ENCODE measurements around the gene GPR179. TPM values are rescaled to one million over a fixed set of nuclear protein-coding genes. Genes with fewer than 3 reads are reported as not detected.

Gene GPR179
- total RNA-seq, 1 experiment from 2014 or later, result not detected

DNA sequence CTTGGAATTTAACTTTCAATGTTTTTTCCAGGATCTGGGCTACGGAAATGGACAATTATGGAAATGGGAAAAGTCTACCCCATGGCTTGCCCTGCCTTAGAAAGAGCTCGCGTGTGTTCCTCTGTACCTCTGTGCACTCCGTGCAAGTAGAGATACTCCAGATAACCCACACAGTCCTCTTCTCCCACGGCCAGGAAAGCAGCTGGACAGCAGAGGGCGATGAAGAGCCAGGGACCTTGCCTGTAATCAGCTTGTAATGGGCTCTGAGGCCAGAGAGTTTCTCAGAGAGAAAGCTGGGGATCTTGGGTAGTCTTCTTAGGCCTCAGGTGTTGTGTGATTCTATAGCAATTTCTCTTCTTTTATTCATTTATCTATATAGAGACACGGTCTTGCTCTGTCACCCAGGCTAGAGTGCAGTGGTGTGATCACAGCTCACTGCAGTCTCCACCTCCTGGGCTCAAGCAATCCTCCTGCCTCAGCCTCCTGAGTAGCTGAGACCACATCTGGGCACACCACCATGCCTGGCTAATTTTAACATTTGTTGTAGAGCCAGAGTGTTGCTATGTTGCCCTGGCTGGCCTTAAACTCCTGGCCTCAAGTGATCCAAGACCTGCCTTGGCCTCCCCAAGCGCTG, 5.5 kb upstream of the GPR179 start:
- Histone ChIP-seq H3K4me2 (ENCODE audit: insufficient read depth, insufficient read length, low read length) (no peak overlapping the region), H3T11ph (ENCODE audit: low read length) (no peak overlapping the region), H4K20me1 (ENCODE audit: control insufficient read depth, insufficient read depth, insufficient read length) (peaks cover 3% of the 10 kb centered on the region), H3K4me1 (ENCODE audit: insufficient read depth, low read length) (peaks cover 5% of the 10 kb centered on the region; the same call in 1 of the 2 replicates), H3K27me3 (ENCODE audit: insufficient read depth, low read length) (no peaks in the 10 kb centered on the region), H2AFZ (ENCODE audit: low read length) (no peak overlapping the region), H3K79me1 (ENCODE audit: insufficient read depth, low read depth, low read length, poor library complexity, severe bottlenecking) (no peaks in the 10 kb centered on the region), H3K23me2 (ENCODE audit: insufficient read length, low read depth, low read length, poor library complexity, severe bottlenecking) (peaks cover 8% of the 10 kb centered on the region), H2BK15ac (ENCODE audit: low read depth, low read length) (no peak overlapping the region), H2BK120ac (ENCODE audit: low read depth, low read length, poor library complexity, severe bottlenecking) (no peak overlapping the region), H2BK20ac (ENCODE audit: low read depth, low read length, poor library complexity, severe bottlenecking) (no peak overlapping the region), H3K27ac (ENCODE audit: insufficient read length, low read depth, low read length) (no peak overlapping the region), H2BK5ac (ENCODE audit: insufficient read length, low read length) (no peak overlapping the region), H3K4ac (ENCODE audit: low read depth, low read length) (no peak overlapping the region), H4K5ac (ENCODE audit: insufficient read length, low read depth, low read length) (no peak overlapping the region), H3K14ac (ENCODE audit: insufficient read depth, low read length) (no peak overlapping the region), H3K56ac (ENCODE audit: insufficient read length, low read depth, low read length) (no peak overlapping the region), H3K9me3 (ENCODE audit: control insufficient read depth, low read depth, low read length) (no peaks in the 10 kb centered on the region), H2AK5ac (ENCODE audit: insufficient read length, low read length) (no peak overlapping the region), H2BK12ac (ENCODE audit: insufficient read length, low read depth, low read length) (no peak overlapping the region), H4K8ac (replicated peaks; ENCODE audit: insufficient read length, low read depth, low read length) (no peak overlapping the region), H3K18ac (ENCODE audit: insufficient read length, low read depth, low read length) (no peak overlapping the region), H3K9ac (ENCODE audit: extremely low read depth, insufficient read length, low read length) (no peak overlapping the region), H3K23ac (ENCODE audit: insufficient read length, low read depth, low read length) (no peak overlapping the region), H4K91ac (ENCODE audit: insufficient read length, low read depth, low read length) (no peak overlapping the region), H3K79me2 (ENCODE audit: insufficient read depth, low read length) (peaks cover 5% of the 10 kb centered on the region; the same call in 1 of the 2 replicates)
- Mint-ChIP-seq H3K4me3 (peak overlapping the region in 1 of 2 experiments; percentile 16; a peak in 1 of 5 replicates), H3K4me1 (peaks cover 26 to 35% of the 10 kb centered on the region in 2 experiments), H3K27ac (peak overlapping the region in 2 of 3 experiments; percentile 14 to 58; a peak in 2 of 7 replicates), H3K9me3 (no peaks in the 10 kb centered on the region), H3K36me3 (ENCODE audit: insufficient read depth in 1 of 3, low read depth in 3 of 3) (no peaks in the 10 kb centered on the region; a peak in 1 of 7 replicates), H3K27me3 (ENCODE audit: low read depth) (no peaks in the 10 kb centered on the region; the same call in 1 of the 2 replicates)
- WGBS (ENCODE audit: extremely low coverage, insufficient read length, low lambda C conversion rate), result no CpG with 5 or more reads among the region's 8 CpGs
- DNase-seq, result peak; percentile 93
- TF ChIP-seq, protein P1, sequence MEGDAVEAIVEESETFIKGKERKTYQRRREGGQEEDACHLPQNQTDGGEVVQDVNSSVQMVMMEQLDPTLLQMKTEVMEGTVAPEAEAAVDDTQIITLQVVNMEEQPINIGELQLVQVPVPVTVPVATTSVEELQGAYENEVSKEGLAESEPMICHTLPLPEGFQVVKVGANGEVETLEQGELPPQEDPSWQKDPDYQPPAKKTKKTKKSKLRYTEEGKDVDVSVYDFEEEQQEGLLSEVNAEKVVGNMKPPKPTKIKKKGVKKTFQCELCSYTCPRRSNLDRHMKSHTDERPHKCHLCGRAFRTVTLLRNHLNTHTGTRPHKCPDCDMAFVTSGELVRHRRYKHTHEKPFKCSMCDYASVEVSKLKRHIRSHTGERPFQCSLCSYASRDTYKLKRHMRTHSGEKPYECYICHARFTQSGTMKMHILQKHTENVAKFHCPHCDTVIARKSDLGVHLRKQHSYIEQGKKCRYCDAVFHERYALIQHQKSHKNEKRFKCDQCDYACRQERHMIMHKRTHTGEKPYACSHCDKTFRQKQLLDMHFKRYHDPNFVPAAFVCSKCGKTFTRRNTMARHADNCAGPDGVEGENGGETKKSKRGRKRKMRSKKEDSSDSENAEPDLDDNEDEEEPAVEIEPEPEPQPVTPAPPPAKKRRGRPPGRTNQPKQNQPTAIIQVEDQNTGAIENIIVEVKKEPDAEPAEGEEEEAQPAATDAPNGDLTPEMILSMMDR (conservative IDR thresholded peaks at IDR 0.05), result peak; percentile 94
